H1 (cell line): ENCODE measurements around the gene RPL28. TPM values are rescaled to one million over a fixed set of nuclear protein-coding genes. Genes with fewer than 3 reads are reported as not detected.
A peak's percentile ranks its signal among the peaks of the same experiment; 100 is the strongest.

Source experiments
- CTCF ChIA-PET: fragments of 300-600 bp; sonication (Branson Sonifier 250); formaldehyde crosslinking; loops from one replicate; lab custom pipeline; 2021; ENCODE audit not compliant: partially characterized antibody; lab: Charles Lee
- POLR2A ChIA-PET: fragments of 300-600 bp; sonication (Branson Sonifier 250); formaldehyde crosslinking; loops from one replicate; lab custom pipeline; 2021; ENCODE audit warnings: inconsistent platforms; ENCODE audit not compliant: partially characterized antibody; lab: Charles Lee
- DNase-seq, 2 experiments: peaks; one replicate each; pipeline versions ENCODE4 v3.0.0 to v3.0.0-alpha.2; 2010 to 2022; ENCODE audit warnings: low spot score in 2 of 2, low read depth in 1 of 2, mixed read lengths in 1 of 2
- FAIRE-seq: peaks from 2 replicates; lab custom pipeline; 2011; peaks lifted over from hg19 to GRCh38; lab: Jason Lieb, UNC
- H2AFZ ChIP-seq: 2 replicates; pipeline ENCODE4 v1.8.1; 2012; ENCODE audit warnings: low read length, inconsistent platforms
- H2AK5ac ChIP-seq: 2 replicates; pipeline ENCODE4 v1.6.1; 2013; ENCODE audit warnings: low read depth, low read length
- H2BK120ac ChIP-seq: replicated peaks from 2 replicates; pipeline ENCODE3; 2013; ENCODE audit warnings: low read depth, low read length, inconsistent platforms
- H2BK12ac ChIP-seq: 2 replicates; pipeline ENCODE4 v1.6.1; 2013; ENCODE audit warnings: low read depth, low read length
- H2BK15ac ChIP-seq: 2 replicates; pipeline ENCODE4 v1.6.1; 2013; ENCODE audit warnings: low read length
- H2BK20ac ChIP-seq: 2 replicates; pipeline ENCODE4 v1.6.1; 2013; ENCODE audit warnings: low read length
- H2BK5ac ChIP-seq: 2 replicates; pipeline ENCODE4 v1.6.1; 2013; ENCODE audit warnings: low read depth, low read length
- H3K14ac ChIP-seq: 2 replicates; pipeline ENCODE4 v1.6.1; 2013; ENCODE audit warnings: inconsistent platforms; ENCODE audit not compliant: insufficient read length
- H3K18ac ChIP-seq: 2 replicates; pipeline ENCODE4 v1.6.1; 2013; ENCODE audit warnings: low read length; ENCODE audit errors: extremely low read depth
- H3K23ac ChIP-seq: 2 replicates; pipeline ENCODE4 v1.6.1; 2013; ENCODE audit warnings: inconsistent platforms; ENCODE audit not compliant: insufficient read length
- H3K23me2 ChIP-seq: 2 replicates; pipeline ENCODE4 v1.6.1; 2013; ENCODE audit warnings: low read depth, low read length
- H3K27ac ChIP-seq: 2 replicates; pipeline ENCODE4 v1.6.1; 2011; ENCODE audit warnings: low read depth, low read length, inconsistent platforms
- H3K27me3 ChIP-seq, 4 experiments: replicated peaks in 1 of 4; 1 replicate in 1 of 4; 2 replicates in 3 of 4; pipeline versions ENCODE4 v1.6.1 to v1.8.1; 2011 to 2013; ENCODE audit warnings: low read length in 3 of 4, mild to moderate bottlenecking in 3 of 4, inconsistent platforms in 2 of 4, mixed read lengths in 2 of 4, moderate library complexity in 1 of 4; ENCODE audit not compliant: control insufficient read depth in 3 of 4, insufficient read depth in 3 of 4; ENCODE audit errors: extremely low read depth in 1 of 4
- H3K36me3 ChIP-seq, 4 experiments: 2 replicates each; pipeline versions ENCODE4 v1.6.1 to v1.8.1; 2011 to 2013; ENCODE audit warnings: mild to moderate bottlenecking in 4 of 4, low read length in 3 of 4, moderate library complexity in 2 of 4, control low read depth in 1 of 4, inconsistent platforms in 1 of 4; ENCODE audit not compliant: insufficient read depth in 4 of 4, control insufficient read depth in 2 of 4
- H3K4ac ChIP-seq: replicated peaks from 2 replicates; pipeline ENCODE3; 2013; ENCODE audit warnings: low read length, low read depth, mixed read lengths, inconsistent platforms; ENCODE audit not compliant: insufficient read length
- H3K4me1 ChIP-seq, 4 experiments: replicated peaks in 1 of 4; 1 replicate in 1 of 4; 2 replicates in 3 of 4; pipeline versions ENCODE4 v1.6.1 to v1.8.1; 2011 to 2013; ENCODE audit warnings: low read length in 3 of 4, inconsistent platforms in 2 of 4, mixed read lengths in 1 of 4; ENCODE audit not compliant: insufficient read depth in 4 of 4, control insufficient read depth in 3 of 4
- H3K4me2 ChIP-seq, 2 experiments: 2 replicates each; pipeline versions ENCODE4 v1.6.1 to v1.8.1; 2011 to 2013; ENCODE audit warnings: low read depth in 2 of 2, low read length in 2 of 2, control low read depth in 1 of 2, inconsistent platforms in 1 of 2, mild to moderate bottlenecking in 1 of 2; ENCODE audit not compliant: insufficient read depth in 1 of 2
- H3K4me3 ChIP-seq, 4 experiments: fragments of 200-600, 300-600 bp in 1 of 4; sonication (generic), shearing (Covaris generic), sonication (Bioruptor Twin) in 1 of 4; 2 replicates each; pipeline versions ENCODE4 v1.5.1 to v1.8.1; 2011 to 2016; ENCODE audit warnings: low read length in 4 of 4, low read depth in 3 of 4, control low read depth in 2 of 4, inconsistent platforms in 2 of 4, mild to moderate bottlenecking in 2 of 4, mixed read lengths in 1 of 4, moderate library complexity in 1 of 4; ENCODE audit not compliant: insufficient read depth in 2 of 4; ENCODE audit errors: extremely low read depth in 1 of 4
- H3K56ac ChIP-seq: replicated peaks from 2 replicates; pipeline ENCODE3; 2013; ENCODE audit warnings: low read depth, mild to moderate bottlenecking, mixed read lengths, low read length, inconsistent platforms; ENCODE audit not compliant: insufficient read length
- H3K79me1 ChIP-seq: 2 replicates; pipeline ENCODE4 v1.6.1; 2013; ENCODE audit warnings: low read depth, low read length, control low read depth
- H3K79me2 ChIP-seq, 2 experiments: 2 replicates each; pipeline versions ENCODE4 v1.6.1 to v1.8.1; 2012 to 2013; ENCODE audit warnings: low read length in 2 of 2, mild to moderate bottlenecking in 2 of 2, inconsistent platforms in 1 of 2; ENCODE audit not compliant: insufficient read depth in 2 of 2, control insufficient read depth in 1 of 2
- H3K9ac ChIP-seq, 4 experiments: replicated peaks in 1 of 4; 1 replicate in 1 of 4; 2 replicates in 3 of 4; pipeline versions ENCODE4 v1.6.1 to v1.8.1; 2011 to 2013; ENCODE audit warnings: low read depth in 3 of 4, low read length in 3 of 4, control low read depth in 2 of 4, mild to moderate bottlenecking in 2 of 4, moderate library complexity in 2 of 4, inconsistent platforms in 1 of 4; ENCODE audit errors: extremely low read depth in 1 of 4
- H3K9me3 ChIP-seq, 2 experiments: 2 replicates each; pipeline versions ENCODE4 v1.6.1 to v1.8.1; 2012 to 2013; ENCODE audit warnings: mild to moderate bottlenecking in 2 of 2, moderate library complexity in 2 of 2, control low read depth in 1 of 2, inconsistent platforms in 1 of 2, low read depth in 1 of 2, low read length in 1 of 2, mixed read lengths in 1 of 2; ENCODE audit not compliant: insufficient read depth in 2 of 2
- H4K20me1 ChIP-seq, 2 experiments: replicated peaks in 1 of 2; 2 replicates each; pipeline versions ENCODE3 to v1.8.1; 2011 to 2013; ENCODE audit warnings: inconsistent platforms in 2 of 2, low read length in 2 of 2, mild to moderate bottlenecking in 1 of 2; ENCODE audit not compliant: insufficient read depth in 2 of 2, control insufficient read depth in 1 of 2
- H4K5ac ChIP-seq: 2 replicates; pipeline ENCODE4 v1.6.1; 2013; ENCODE audit warnings: low read length, low read depth, mixed read lengths, inconsistent platforms; ENCODE audit not compliant: insufficient read length
- H4K8ac ChIP-seq: 2 replicates; pipeline ENCODE4 v1.8.0; 2013; ENCODE audit warnings: mild to moderate bottlenecking, moderate library complexity, low read length, inconsistent platforms; ENCODE audit not compliant: insufficient read depth; ENCODE audit errors: extremely low read depth
- H4K91ac ChIP-seq: replicated peaks from 2 replicates; pipeline ENCODE3; 2013; ENCODE audit warnings: low read length, mixed read lengths, inconsistent platforms; ENCODE audit not compliant: insufficient read length
- BACH1 ChIP-seq: IDR thresholded peaks from 2 replicates; pipeline ENCODE4 v1.6.1; 2012; ENCODE audit warnings: low read length, improper control_type of control experiment
- CTCF ChIP-seq, 3 experiments: IDR thresholded peaks; 1 replicate in 2 of 3; 2 replicates in 1 of 3; pipeline versions ENCODE4 v1.5.1 to v1.6.1; 2011; ENCODE audit warnings: low read length in 3 of 3, mild to moderate bottlenecking in 3 of 3, inconsistent platforms in 2 of 3, low read depth in 1 of 3, moderate library complexity in 1 of 3; ENCODE audit not compliant: insufficient read depth in 1 of 3; ENCODE audit errors: control extremely low read depth in 1 of 3
- KDM4A ChIP-seq: IDR thresholded peaks from one replicate; pipeline ENCODE4 v1.7.1; 2012; ENCODE audit warnings: low read depth, mild to moderate bottlenecking, moderate library complexity, low read length, inconsistent platforms; ENCODE audit not compliant: severe bottlenecking
- WGBS, 2 experiments: shearing (Covaris generic) in 1 of 2; methylation state at CpG; one replicate each; pipeline versions ENCODE4 v1.1.6 to v1.1.7; 2013 to 2015; ENCODE audit warnings: low lambda C conversion rate in 2 of 2, mixed read lengths in 2 of 2, inconsistent platforms in 1 of 2, low coverage in 1 of 2, missing lambda C conversion rate in 1 of 2; ENCODE audit not compliant: insufficient replicate concordance in 2 of 2, insufficient coverage in 1 of 2, insufficient read length in 1 of 2; ENCODE audit errors: extremely low coverage in 1 of 2, missing lambda C conversion rate in 1 of 2; 5-methylcytosine and 5-hydroxymethylcytosine counted together
- polyA plus RNA-seq, 7 experiments: library from polyadenylated mRNA; depleted of rRNA in 3 of 7; stranded (reverse) in 5 of 7; unstranded in 2 of 7; fragments of >200 nt in 5 of 7; fragments of 200-250 nt in 2 of 7; gene quantifications; 1 replicate in 5 of 7; 2 replicates in 1 of 7; 4 replicates in 1 of 7; pipeline versions ENCODE4 v1.2.1 to v1.2.3, GENCODE V29; 2011 to 2013; ENCODE audit warnings: missing spikeins in 2 of 7, mixed read lengths in 2 of 7
- total RNA-seq: library from RNA; stranded (reverse); fragmentation: NEBNext Ultra II Directional; extraction: Animal tissue kit (Norgen Biotek cat#: 25700); gene quantifications from 2 replicates; pipeline ENCODE4 v1.2.1, GENCODE V29; 2021

The RPL28 gene
- total and polyA plus RNA-seq, 2 of the 8 experiments (the other 6 are each of a cell fraction or from before 2014, with no cell fraction given), result 2,123 to 8,402 TPM

- no peak overlapping the region for H4K5ac ChIP-seq
- H3K4me2 ChIP-seq, result peak overlapping the region; percentile 88 to 96
- H3K9ac ChIP-seq, result no peak overlapping the region; a peak in 2 of 7 replicates
- peaks cover 0 to 11% (median 0%) of the 10 kb centered on the region in 4 experiments; a peak in 1 of 8 replicates for H3K36me3 ChIP-seq
- no peak overlapping the region for H3K23ac ChIP-seq
- H2BK20ac ChIP-seq, result no peak overlapping the region
- H3K56ac ChIP-seq, result no peak overlapping the region
- no peak overlapping the region for H4K91ac ChIP-seq
- FAIRE-seq, result no peak
- H3K4me3 ChIP-seq, result peak overlapping the region; percentile 32 to 66 (median 50)
- TF ChIP-seq BACH1 (0 out of 2 replicates have a peak, but pooled peaks have one; percentile 27), CTCF (IDR thresholded peaks at IDR 0.05; ENCODE audit: control extremely low read depth in 1 of 3, insufficient read depth in 1 of 3, low read depth in 1 of 3, low read length in 3 of 3) (no peak), KDM4A (peak; percentile 52)
- TF ChIP-seq, all 59 proteins: peak for 2
- POLR2A ChIA-PET, result interaction anchor here (1.0 to 7.9 kb wide), 12 partner anchors 8 to 71 kb away, joined by 3 to 58 read pairs (median 4); partner anchors contain the start of genes GARIN5B, IL11, KMT5C and TMEM238
- no peaks in the 10 kb centered on the region for H3K79me2 ChIP-seq
- peaks cover 0 to 10% of the 10 kb centered on the region in 2 experiments for H4K20me1 ChIP-seq
- H2BK5ac ChIP-seq, result no peak overlapping the region
- H3K18ac ChIP-seq, result no peak overlapping the region; the same call in 1 of the 2 replicates
- CTCF ChIA-PET, result interaction anchor here (1.7 kb wide), 1 partner anchor 70 kb away, joined by 4 read pairs; the partner anchor contains the start of gene BRSK1
- H3K27me3 ChIP-seq, result peaks cover 17 to 56% (median 44%) of the 10 kb centered on the region in 4 experiments
- H3K4me1 ChIP-seq, result peaks cover 0 to 27% (median 13%) of the 10 kb centered on the region in 4 experiments; a peak in 6 of 7 replicates
- H4K8ac ChIP-seq, result peak overlapping the region; percentile 16
- H2BK15ac ChIP-seq, result no peak overlapping the region
- H3K14ac ChIP-seq, result no peak overlapping the region
- H3K9me3 ChIP-seq, result no peaks in the 10 kb centered on the region
- WGBS, 2 experiments, result 2% methylated on average over 22 of the region's 72 CpGs; no CpG with 5 or more reads in 1 of the 2 experiments
- H3K4ac ChIP-seq, result no peak overlapping the region
- DNase-seq, result peak in 1 of 2 experiments; percentile 92
- no peak overlapping the region for H2AK5ac ChIP-seq
- no peaks in the 10 kb centered on the region for H3K79me1 ChIP-seq
- H2BK120ac ChIP-seq, result no peak overlapping the region
- peaks cover 11% of the 10 kb centered on the region; the same call in 1 of the 2 replicates for H3K23me2 ChIP-seq
- H2AFZ ChIP-seq, result no peak overlapping the region
- no peak overlapping the region for H3K27ac ChIP-seq
- peak overlapping the region; percentile 90; the same call in 1 of the 2 replicates for H2BK12ac ChIP-seq
Observed at GRCh38 chr19:55353803-55354697, 31.7 kb upstream of the RPL28 start.
